Measurements from ENCODE around the gene RFC4.

The RFC4 gene

DNA sequence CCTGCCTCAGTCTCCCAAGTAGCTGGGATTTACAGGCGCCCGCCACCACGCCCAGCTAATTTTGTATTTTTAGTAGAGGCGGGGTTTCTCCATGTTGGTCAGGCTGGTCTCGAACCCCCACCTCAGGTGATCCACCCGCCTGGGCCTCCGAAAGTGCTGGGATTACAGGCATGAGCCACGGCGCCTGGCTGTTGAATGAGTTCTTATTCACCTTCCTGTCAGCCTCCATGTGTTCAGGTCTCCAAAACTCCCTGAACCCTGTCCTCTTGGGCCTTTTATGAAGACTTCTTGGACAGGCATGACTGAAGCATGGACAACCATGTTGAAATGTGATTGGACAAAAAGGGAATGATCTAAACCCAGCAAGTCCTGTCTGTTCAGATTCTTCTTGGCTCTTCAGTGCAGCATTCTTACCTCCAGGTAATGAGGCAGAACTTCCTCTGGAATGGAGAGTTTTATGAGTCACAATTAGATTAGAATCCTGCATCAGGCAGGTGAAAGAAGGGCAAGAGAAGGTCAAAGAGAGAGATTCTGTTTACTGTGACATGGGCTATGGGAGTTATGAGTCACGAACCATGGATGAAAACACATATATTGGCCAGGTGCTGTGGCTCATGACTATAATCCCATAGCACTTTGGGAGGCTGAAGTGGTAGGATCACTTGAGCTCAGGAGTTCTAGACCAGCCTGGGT, 46.0 kb downstream of the RFC4 start:
- no peak for DNase-seq (ENCODE audit: low spot score)
- no peak overlapping the region for H3K27ac Mint-ChIP-seq
- H3K36me3 Mint-ChIP-seq (ENCODE audit: low read depth): no peaks in the 10 kb centered on the region
- no peaks in the 10 kb centered on the region for H3K4me1 Mint-ChIP-seq (ENCODE audit: low read depth)
- no peak overlapping the region for H3K4me3 Mint-ChIP-seq
- no peaks in the 10 kb centered on the region for H3K9me3 Mint-ChIP-seq
- H3K27me3 Mint-ChIP-seq (ENCODE audit: low read depth): no peaks in the 10 kb centered on the region

DNA sequence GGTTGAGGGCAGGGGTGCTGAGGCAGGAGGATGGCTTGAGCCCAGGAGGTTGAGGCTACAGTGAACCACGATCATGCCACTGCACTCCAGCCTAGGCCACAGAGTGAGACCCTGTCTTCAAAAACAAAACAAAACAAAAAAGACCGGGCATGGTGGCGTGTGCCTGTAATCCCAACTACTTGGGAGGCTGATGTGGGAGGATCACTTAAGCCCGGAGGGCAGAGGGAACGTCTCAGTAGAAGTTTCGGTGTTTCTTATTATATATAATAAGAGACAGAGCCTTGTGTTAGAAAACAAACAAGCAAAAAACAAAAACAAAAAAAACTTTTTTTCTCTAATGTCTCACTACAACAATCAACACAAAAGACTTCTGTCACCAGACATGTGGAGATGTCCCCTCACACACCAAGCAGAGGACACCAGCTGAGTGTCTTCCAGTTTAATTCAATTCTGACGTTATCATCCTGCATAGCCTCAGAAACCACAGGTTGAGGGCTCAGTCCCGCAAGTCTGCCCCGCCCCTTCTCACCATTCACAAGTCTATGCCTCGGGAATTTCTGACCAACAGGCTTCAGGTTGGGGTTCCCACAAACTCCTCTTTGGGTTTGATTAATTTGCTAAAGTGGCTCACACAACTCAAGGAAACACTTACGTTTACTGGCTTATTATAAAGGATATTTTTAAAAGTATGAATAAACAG, 46.9 kb downstream of the RFC4 start:
- no peak for DNase-seq (ENCODE audit: low spot score)
- no peaks in the 10 kb centered on the region for H3K36me3 Mint-ChIP-seq (ENCODE audit: low read depth)
- H3K4me3 Mint-ChIP-seq: no peak overlapping the region
- no peaks in the 10 kb centered on the region for H3K9me3 Mint-ChIP-seq
- H3K4me1 Mint-ChIP-seq (ENCODE audit: low read depth): no peaks in the 10 kb centered on the region
- no peak overlapping the region for H3K27ac Mint-ChIP-seq
- no peaks in the 10 kb centered on the region for H3K27me3 Mint-ChIP-seq (ENCODE audit: low read depth)

GRCh38 chr3:186757686-186758220, 48.5 kb downstream of the RFC4 start:
- peaks cover 3% of the 10 kb centered on the region for H3K4me1 Mint-ChIP-seq (ENCODE audit: low read depth)
- no peak overlapping the region for H3K27ac Mint-ChIP-seq
- no peaks in the 10 kb centered on the region for H3K36me3 Mint-ChIP-seq (ENCODE audit: low read depth)
- no peak for DNase-seq (ENCODE audit: low spot score)
- H3K9me3 Mint-ChIP-seq: no peaks in the 10 kb centered on the region
- H3K27me3 Mint-ChIP-seq (ENCODE audit: low read depth): no peaks in the 10 kb centered on the region
- H3K4me3 Mint-ChIP-seq: no peak overlapping the region

DNA sequence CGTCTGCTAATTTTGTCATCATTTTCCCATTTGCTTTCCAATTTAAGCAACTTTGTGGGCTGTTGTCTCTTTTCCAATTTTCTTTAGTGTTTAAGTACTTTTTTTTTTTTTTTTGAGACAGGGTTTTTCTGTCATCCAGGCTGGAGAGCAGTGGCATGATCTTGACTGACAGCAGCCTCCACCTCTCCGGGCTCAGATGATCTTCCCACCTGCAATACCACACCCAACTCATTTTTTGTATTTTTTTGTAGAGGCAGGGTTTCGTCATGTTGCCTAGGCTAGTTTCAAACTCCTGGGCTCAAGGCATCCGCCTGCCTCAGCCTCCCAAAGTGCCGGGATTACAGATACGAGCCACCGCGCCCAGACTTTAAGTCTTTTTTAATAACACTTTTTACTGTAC, 49.1 kb downstream of the RFC4 start:
- Mint-ChIP-seq H3K27ac (no peak overlapping the region), H3K4me1 (ENCODE audit: low read depth) (peaks cover 3% of the 10 kb centered on the region), H3K27me3 (ENCODE audit: low read depth) (no peaks in the 10 kb centered on the region), H3K4me3 (no peak overlapping the region), H3K36me3 (ENCODE audit: low read depth) (no peaks in the 10 kb centered on the region), H3K9me3 (no peaks in the 10 kb centered on the region)
- DNase-seq (ENCODE audit: low spot score): no peak

- Mint-ChIP-seq H3K9me3 (no peaks in the 10 kb centered on the region), H3K27me3 (ENCODE audit: low read depth) (no peaks in the 10 kb centered on the region), H3K4me1 (ENCODE audit: low read depth) (peaks cover 3% of the 10 kb centered on the region)
Observed at GRCh38 chr3:186754871-186755270, 51.4 kb downstream of the RFC4 start.

DNA sequence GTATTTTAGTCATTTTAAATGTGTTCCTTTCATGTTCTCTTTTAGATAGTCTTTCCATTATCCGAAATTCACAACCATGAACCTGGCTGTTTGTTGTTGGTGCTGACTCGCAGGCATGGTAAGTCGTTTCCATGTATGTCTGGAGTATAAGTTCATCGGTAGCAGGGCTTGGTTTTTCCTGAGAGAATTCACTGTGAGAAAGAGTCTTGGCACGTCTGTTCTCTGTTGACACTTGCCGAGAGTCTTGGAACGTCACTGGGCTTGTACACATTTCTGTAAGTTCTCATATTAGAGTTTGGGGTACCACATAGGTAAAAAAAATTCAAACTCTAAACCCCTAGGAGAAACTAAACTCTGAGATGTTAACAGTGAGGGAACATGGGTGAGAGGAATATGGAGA, 52.3 kb downstream of the RFC4 start:
- Mint-ChIP-seq H3K27me3 (ENCODE audit: low read depth) (no peaks in the 10 kb centered on the region), H3K4me1 (ENCODE audit: low read depth) (peaks cover 3% of the 10 kb centered on the region), H3K27ac (no peak overlapping the region), H3K4me3 (no peak overlapping the region), H3K9me3 (no peaks in the 10 kb centered on the region), H3K36me3 (ENCODE audit: low read depth) (no peaks in the 10 kb centered on the region)
- DNase-seq (ENCODE audit: low spot score): no peak

More at GRCh38 chr3:186754871-186755270, 51.4 kb downstream of the RFC4 start:
- Mint-ChIP-seq H3K4me3 (no peak overlapping the region), H3K36me3 (ENCODE audit: low read depth) (no peaks in the 10 kb centered on the region), H3K27ac (no peak overlapping the region)
- DNase-seq (ENCODE audit: low spot score): no peak

DNA sequence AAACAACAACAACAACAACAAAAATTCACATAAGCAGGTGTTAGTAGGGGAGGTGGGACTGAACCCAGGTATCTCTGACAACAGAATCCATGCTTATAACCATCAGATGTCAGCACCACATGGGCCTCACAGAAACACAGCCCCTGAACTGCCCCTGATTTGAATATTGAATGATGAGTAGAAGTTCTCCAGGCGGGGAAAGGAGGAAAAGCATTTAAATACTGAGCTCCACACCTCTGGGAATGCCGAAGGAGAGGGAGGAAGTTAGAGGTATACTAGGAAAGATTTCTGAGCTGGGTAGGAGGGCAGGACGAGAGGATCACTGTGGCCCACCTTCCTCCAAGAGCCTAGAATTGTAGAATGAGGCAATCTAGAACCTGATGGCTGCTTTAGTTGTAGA, 54.8 kb downstream of the RFC4 start:
- Mint-ChIP-seq H3K36me3 (ENCODE audit: low read depth) (no peaks in the 10 kb centered on the region), H3K27me3 (ENCODE audit: low read depth) (no peaks in the 10 kb centered on the region), H3K9me3 (no peaks in the 10 kb centered on the region), H3K4me3 (no peak overlapping the region), H3K4me1 (ENCODE audit: low read depth) (peaks cover 4% of the 10 kb centered on the region), H3K27ac (no peak overlapping the region)
- DNase-seq (ENCODE audit: low spot score): no peak

- no peak for DNase-seq (ENCODE audit: low spot score)
- H3K4me3 Mint-ChIP-seq: no peak overlapping the region
- no peaks in the 10 kb centered on the region for H3K9me3 Mint-ChIP-seq
- no peaks in the 10 kb centered on the region for H3K36me3 Mint-ChIP-seq (ENCODE audit: low read depth)
- no peak overlapping the region for H3K27ac Mint-ChIP-seq
- H3K4me1 Mint-ChIP-seq (ENCODE audit: low read depth): peaks cover 4% of the 10 kb centered on the region
- no peaks in the 10 kb centered on the region for H3K27me3 Mint-ChIP-seq (ENCODE audit: low read depth)
Observed at GRCh38 chr3:186750316-186750715, 56.0 kb downstream of the RFC4 start.

- H3K4me1 Mint-ChIP-seq (ENCODE audit: low read depth): peaks cover 1% of the 10 kb centered on the region
- no peak overlapping the region for H3K27ac Mint-ChIP-seq
- no peaks in the 10 kb centered on the region for H3K27me3 Mint-ChIP-seq (ENCODE audit: low read depth)
- no peak overlapping the region for H3K4me3 Mint-ChIP-seq
- no peaks in the 10 kb centered on the region for H3K9me3 Mint-ChIP-seq
- no peaks in the 10 kb centered on the region for H3K36me3 Mint-ChIP-seq (ENCODE audit: low read depth)
- DNase-seq (ENCODE audit: low spot score): no peak
Observed at GRCh38 chr3:186746008-186746407, 60.3 kb downstream of the RFC4 start.

- no peaks in the 10 kb centered on the region for H3K27me3 Mint-ChIP-seq (ENCODE audit: low read depth)
- no peak overlapping the region for H3K27ac Mint-ChIP-seq
- H3K36me3 Mint-ChIP-seq (ENCODE audit: low read depth): no peaks in the 10 kb centered on the region
- peaks cover 1% of the 10 kb centered on the region for H3K4me1 Mint-ChIP-seq (ENCODE audit: low read depth)
- no peaks in the 10 kb centered on the region for H3K9me3 Mint-ChIP-seq
- no peak overlapping the region for H3K4me3 Mint-ChIP-seq
- DNase-seq (ENCODE audit: low spot score): no peak
Observed at GRCh38 chr3:186743666-186744065, 62.6 kb downstream of the RFC4 start.

DNA sequence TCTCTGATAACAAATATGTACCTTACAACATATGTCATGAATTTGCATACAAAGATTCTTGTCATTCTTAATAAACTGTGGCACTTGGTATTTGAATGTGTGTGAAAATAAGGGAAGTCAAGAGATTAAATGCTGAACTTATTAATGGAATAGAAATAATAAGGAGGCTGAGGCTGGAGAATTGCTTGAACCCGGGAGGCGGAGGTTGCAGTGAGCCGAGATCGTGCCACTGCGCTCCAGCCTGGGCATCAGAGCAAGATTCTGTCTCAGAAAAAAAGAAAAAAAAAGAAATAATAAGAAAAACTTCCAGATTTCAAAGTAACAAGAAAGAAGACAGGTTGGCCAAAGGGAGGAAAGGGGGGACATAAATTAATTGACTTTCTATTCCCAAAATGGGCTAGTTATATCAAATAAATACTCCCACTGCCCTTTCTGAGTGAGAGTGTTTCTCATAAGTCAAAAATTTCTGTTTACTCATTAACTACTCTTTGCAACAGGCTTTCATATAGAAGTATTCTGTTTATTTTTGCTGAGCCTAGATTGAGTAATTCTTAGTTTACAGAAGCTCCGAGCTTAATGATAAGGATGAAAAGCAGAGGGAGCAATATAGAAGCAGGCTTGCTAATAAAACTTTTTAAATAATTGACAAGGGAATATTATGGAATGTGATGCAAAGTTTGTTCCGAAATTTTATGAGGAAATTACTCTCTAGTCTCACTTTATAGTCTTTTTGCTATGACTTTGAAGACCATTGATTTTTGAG, 63.5 kb downstream of the RFC4 start:
- Mint-ChIP-seq H3K27me3 (ENCODE audit: low read depth) (no peaks in the 10 kb centered on the region), H3K4me1 (ENCODE audit: low read depth) (no peaks in the 10 kb centered on the region)

More for the DNA sequence above, 63.5 kb downstream of the RFC4 start:
- Mint-ChIP-seq H3K36me3 (ENCODE audit: low read depth) (no peaks in the 10 kb centered on the region), H3K9me3 (no peaks in the 10 kb centered on the region), H3K4me3 (no peak overlapping the region), H3K27ac (no peak overlapping the region)
- no peak for DNase-seq (ENCODE audit: low spot score)

Data from T-helper 2 cell treated with Interferon-gamma antibody and Interleukin-4, amounts not matched to agents 5 μg/mL and 100 μg/mL, for 36 hours (primary cell).